DND-41 (cell line): ENCODE measurements around the gene HMCN2.

Experiments
- EZH2 ChIP-seq: IDR thresholded peaks from 3 replicates; pipeline ENCODE4 v1.6.1; 2012; ENCODE audit warnings: borderline replicate concordance, low read depth, mild to moderate bottlenecking, moderate library complexity, low read length, inconsistent platforms; ENCODE audit not compliant: severe bottlenecking
- TF ChIP-seq, protein P1 (sequence below): IDR thresholded peaks from 2 replicates; pipeline ENCODE4 v1.5.1; 2012; ENCODE audit warnings: borderline replicate concordance, low read length, moderate library complexity, mild to moderate bottlenecking; ENCODE audit not compliant: poor library complexity, severe bottlenecking; ENCODE audit errors: extremely low read depth

GRCh38 chr9:130395810-130396435 is 130.4 kb downstream of the HMCN2 start:
- TF ChIP-seq, protein P1, sequence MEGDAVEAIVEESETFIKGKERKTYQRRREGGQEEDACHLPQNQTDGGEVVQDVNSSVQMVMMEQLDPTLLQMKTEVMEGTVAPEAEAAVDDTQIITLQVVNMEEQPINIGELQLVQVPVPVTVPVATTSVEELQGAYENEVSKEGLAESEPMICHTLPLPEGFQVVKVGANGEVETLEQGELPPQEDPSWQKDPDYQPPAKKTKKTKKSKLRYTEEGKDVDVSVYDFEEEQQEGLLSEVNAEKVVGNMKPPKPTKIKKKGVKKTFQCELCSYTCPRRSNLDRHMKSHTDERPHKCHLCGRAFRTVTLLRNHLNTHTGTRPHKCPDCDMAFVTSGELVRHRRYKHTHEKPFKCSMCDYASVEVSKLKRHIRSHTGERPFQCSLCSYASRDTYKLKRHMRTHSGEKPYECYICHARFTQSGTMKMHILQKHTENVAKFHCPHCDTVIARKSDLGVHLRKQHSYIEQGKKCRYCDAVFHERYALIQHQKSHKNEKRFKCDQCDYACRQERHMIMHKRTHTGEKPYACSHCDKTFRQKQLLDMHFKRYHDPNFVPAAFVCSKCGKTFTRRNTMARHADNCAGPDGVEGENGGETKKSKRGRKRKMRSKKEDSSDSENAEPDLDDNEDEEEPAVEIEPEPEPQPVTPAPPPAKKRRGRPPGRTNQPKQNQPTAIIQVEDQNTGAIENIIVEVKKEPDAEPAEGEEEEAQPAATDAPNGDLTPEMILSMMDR = no peak
- TF ChIP-seq EZH2 = no peak
